Natural killer cell (primary cell): ENCODE measurements around the gene PIP5K1B. TPM values are rescaled to one million over a fixed set of nuclear protein-coding genes. Genes with fewer than 3 reads are reported as not detected.

Source experiments
- ATAC-seq, 3 donors: fragments of 150-1000 bp in 2 of 3; fragments of 200-7000 bp in 1 of 3; cut with Tn5 transposase; 1 replicate in 1 of 3; 2 replicates in 2 of 3; pipeline ENCODE4 v1.10.0; 2021; ENCODE audit warnings: mild to moderate bottlenecking in 2 of 3, moderate library complexity in 2 of 3
- DNase-seq, 2 donors: peaks; one replicate each; pipeline versions ENCODE4 v3.0.0 to v3.0.0-alpha.2; 2013 to 2021; ENCODE audit warnings: mixed read lengths in 1 of 2
- H3K27ac ChIP-seq: one replicate; pipeline ENCODE4 v1.5.1; 2013; ENCODE audit warnings: mild to moderate bottlenecking, low read length
- H3K27me3 ChIP-seq: one replicate; pipeline ENCODE4 v1.6.1; 2013; ENCODE audit warnings: low read length; ENCODE audit not compliant: control insufficient read depth, insufficient read depth
- H3K36me3 ChIP-seq: one replicate; pipeline ENCODE4 v1.6.1; 2013; ENCODE audit warnings: low read length; ENCODE audit not compliant: control insufficient read depth, insufficient read depth
- H3K4me1 ChIP-seq: one replicate; pipeline ENCODE4 v1.6.1; 2013; ENCODE audit warnings: low read length; ENCODE audit not compliant: control insufficient read depth, insufficient read depth
- H3K4me3 ChIP-seq: one replicate; pipeline ENCODE4 v1.5.1; 2013; ENCODE audit warnings: low read length
- H3K9me3 ChIP-seq: one replicate; pipeline ENCODE4 v1.6.1; 2013; ENCODE audit warnings: low read length; ENCODE audit not compliant: control insufficient read depth, insufficient read depth
- H3K27ac Mint-ChIP-seq, 2 donors: one replicate each; pipeline ENCODE4 v1.8.0; 2022; ENCODE audit warnings: mild to moderate bottlenecking in 2 of 2, mixed read lengths in 2 of 2, moderate library complexity in 1 of 2
- H3K27me3 Mint-ChIP-seq, 2 donors: one replicate each; pipeline ENCODE4 v1.8.0; 2022; ENCODE audit warnings: low read depth in 2 of 2, mixed read lengths in 2 of 2
- H3K36me3 Mint-ChIP-seq: one replicate; pipeline ENCODE4 v1.8.0; 2022; ENCODE audit warnings: mixed read lengths
- H3K4me1 Mint-ChIP-seq, 2 donors: one replicate each; pipeline ENCODE4 v1.8.0; 2022; ENCODE audit warnings: mixed read lengths in 2 of 2
- H3K4me3 Mint-ChIP-seq: one replicate; pipeline ENCODE4 v1.8.0; 2022; ENCODE audit warnings: mild to moderate bottlenecking, moderate library complexity, mixed read lengths
- H3K9me3 Mint-ChIP-seq, 2 donors: one replicate each; pipeline ENCODE4 v1.8.0; 2022; ENCODE audit warnings: mixed read lengths in 2 of 2
- WGBS: methylation state at CpG from one replicate; pipeline ENCODE4 v1.1.7; 2013; ENCODE audit warnings: missing lambda C conversion rate; ENCODE audit not compliant: insufficient coverage; 5-methylcytosine and 5-hydroxymethylcytosine counted together
- intact Hi-C: fragments of 100-400 bp; cut with micrococcal nuclease; formaldehyde crosslinking; loops from one replicate; pipeline ENCODE4 v1.14.2; 2022
- total RNA-seq, 4 donors: library from RNA; stranded (reverse); fragments of 120-200 nt in 1 of 4; gene quantifications; one replicate each; pipeline versions ENCODE4 v1.2.3 to v1.2.4, GENCODE V29; 2013 to 2022
- TF ChIP-seq, protein P1 (sequence below): fragments of 200-600 bp; IDR thresholded peaks from one replicate; pipeline ENCODE4 v1.8.0; 2022; ENCODE audit warnings: antibody characterized with exemption

Gene PIP5K1B
- total RNA-seq, 3 donors from 2014 or later (not counting 1 experiment from before 2014, with no cell fraction given): 0.73 to 3.4 (median 1.3) TPM

DNA sequence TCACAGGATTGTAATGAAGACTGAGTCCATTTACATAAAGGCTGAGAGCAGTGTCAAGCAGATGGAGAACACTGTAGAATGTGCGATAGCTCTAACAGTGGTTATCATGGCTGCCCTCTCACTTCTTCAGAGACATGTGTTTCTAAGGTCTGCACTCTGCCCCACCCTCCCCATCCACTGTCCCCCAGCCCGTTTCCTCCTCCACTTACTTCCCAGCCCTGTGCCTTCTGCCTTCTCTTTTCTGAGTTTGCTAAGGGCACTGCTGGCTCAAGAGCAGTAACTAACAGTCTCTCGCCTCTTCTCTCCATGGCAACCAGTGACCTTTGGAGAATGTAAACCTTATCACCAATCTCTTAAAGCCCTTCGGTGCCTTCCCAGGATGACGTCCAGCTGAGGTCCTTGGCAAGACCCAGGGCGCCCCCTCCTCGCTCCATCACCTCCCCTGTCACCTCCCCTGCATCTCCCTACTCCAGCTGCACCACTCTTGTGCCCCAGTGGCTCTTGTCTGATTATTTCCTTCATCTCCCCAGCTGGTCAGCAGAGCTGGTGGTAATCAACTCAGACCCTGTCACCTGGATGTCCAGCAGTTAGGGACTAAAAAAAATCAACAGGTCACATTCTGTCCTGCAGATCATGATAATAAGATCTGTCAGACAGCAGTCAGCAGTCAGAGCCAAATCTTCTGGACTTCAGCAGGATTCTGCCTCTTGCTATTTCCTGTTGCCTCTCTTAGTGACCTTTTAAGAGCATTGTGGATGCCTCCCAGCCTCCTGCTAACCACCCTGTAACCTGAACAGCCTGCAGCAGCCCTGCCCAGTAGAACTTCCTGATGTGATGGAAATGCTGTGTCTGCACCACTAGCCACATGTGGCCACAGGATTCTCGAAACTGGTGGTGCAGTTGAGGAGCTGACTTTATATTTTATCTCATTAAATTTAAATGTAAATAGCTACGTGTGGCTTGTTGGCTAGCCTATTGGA lies 339.5 kb downstream of the PIP5K1B start:
- ATAC-seq: peak in 1 of 3 donors; percentile 39
- intact Hi-C loops: no loop called here
- Mint-ChIP-seq H3K4me3 (no peak overlapping the region), H3K27ac (peak overlapping the region; percentile 46 to 70), H3K36me3 (no peaks in the 10 kb centered on the region), H3K4me1 (peaks cover 30 to 44% of the 10 kb centered on the region in 2 donors), H3K27me3 (no peaks in the 10 kb centered on the region), H3K9me3 (no peaks in the 10 kb centered on the region)
- Histone ChIP-seq H3K4me1 (peaks cover 18% of the 10 kb centered on the region), H3K27me3 (no peaks in the 10 kb centered on the region), H3K27ac (no peak overlapping the region), H3K36me3 (peaks cover 17% of the 10 kb centered on the region), H3K9me3 (no peaks in the 10 kb centered on the region), H3K4me3 (no peak overlapping the region)
- DNase-seq: no peak
- WGBS: 85% methylated on average over 7 of the region's 9 CpGs
- TF ChIP-seq, protein P1, sequence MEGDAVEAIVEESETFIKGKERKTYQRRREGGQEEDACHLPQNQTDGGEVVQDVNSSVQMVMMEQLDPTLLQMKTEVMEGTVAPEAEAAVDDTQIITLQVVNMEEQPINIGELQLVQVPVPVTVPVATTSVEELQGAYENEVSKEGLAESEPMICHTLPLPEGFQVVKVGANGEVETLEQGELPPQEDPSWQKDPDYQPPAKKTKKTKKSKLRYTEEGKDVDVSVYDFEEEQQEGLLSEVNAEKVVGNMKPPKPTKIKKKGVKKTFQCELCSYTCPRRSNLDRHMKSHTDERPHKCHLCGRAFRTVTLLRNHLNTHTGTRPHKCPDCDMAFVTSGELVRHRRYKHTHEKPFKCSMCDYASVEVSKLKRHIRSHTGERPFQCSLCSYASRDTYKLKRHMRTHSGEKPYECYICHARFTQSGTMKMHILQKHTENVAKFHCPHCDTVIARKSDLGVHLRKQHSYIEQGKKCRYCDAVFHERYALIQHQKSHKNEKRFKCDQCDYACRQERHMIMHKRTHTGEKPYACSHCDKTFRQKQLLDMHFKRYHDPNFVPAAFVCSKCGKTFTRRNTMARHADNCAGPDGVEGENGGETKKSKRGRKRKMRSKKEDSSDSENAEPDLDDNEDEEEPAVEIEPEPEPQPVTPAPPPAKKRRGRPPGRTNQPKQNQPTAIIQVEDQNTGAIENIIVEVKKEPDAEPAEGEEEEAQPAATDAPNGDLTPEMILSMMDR: no peak

DNA sequence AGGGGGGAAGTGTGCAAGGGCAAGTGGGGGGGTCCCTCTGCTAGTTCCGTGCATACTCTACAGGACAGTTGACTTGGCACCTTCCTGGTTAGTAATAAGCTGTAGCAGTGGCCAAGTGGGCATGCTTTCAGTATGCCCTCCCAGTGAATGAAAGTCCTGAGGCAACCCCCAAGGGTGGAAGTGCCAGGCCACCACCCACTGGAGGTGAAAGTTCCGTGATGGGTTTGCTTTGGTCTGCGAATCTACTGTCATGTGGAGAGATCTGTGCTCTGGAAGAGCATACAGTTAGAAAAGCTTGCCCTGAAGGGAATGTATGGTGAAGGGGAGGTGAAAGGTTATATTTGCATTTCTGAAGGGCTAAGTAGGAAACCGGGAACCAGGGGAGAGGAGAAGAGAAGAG lies 340.8 kb downstream of the PIP5K1B start:
- WGBS: 84% methylated on average over 4 of the region's 4 CpGs

DNA sequence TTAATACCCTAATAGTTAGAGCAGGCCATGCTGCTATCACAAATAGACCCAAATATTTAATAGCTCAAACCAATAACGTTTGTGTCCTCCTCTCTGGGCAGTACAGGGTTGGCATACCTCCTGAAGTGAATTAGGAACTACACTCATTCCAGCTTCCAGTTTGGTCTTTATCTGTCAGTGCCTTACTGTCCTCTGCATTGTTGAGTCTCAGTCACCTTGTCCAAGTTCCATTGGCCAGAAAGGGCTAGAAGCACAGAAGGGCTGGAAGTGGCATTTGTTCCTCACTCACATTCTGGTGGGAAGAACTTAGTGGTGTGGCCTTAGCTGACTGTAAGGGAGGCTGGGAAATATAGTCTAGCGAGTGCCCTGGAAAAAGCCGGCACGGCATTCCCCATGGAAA lies 341.7 kb downstream of the PIP5K1B start:
- no peaks in the 10 kb centered on the region for H3K27me3 ChIP-seq
- Mint-ChIP-seq H3K27me3 (no peaks in the 10 kb centered on the region), H3K27ac (no peak overlapping the region), H3K4me3 (no peak overlapping the region), H3K4me1 (peaks cover 30 to 39% of the 10 kb centered on the region in 2 donors), H3K9me3 (no peaks in the 10 kb centered on the region), H3K36me3 (no peaks in the 10 kb centered on the region)
- no peak overlapping the region for H3K27ac ChIP-seq
- DNase-seq (no peak), ATAC-seq (no peak)
- no peak overlapping the region for H3K4me3 ChIP-seq
- intact Hi-C loops: no loop called here
- WGBS: 57% methylated on average over 4 of the region's 4 CpGs
- peaks cover 23% of the 10 kb centered on the region for H3K36me3 ChIP-seq
- peaks cover 18% of the 10 kb centered on the region for H3K4me1 ChIP-seq
- H3K9me3 ChIP-seq: no peaks in the 10 kb centered on the region
- TF ChIP-seq, protein P1: no peak

More for the DNA sequence above, 340.8 kb downstream of the PIP5K1B start:
- DNase-seq (no peak), ATAC-seq (no peak)
- Histone ChIP-seq H3K36me3 (peaks cover 21% of the 10 kb centered on the region), H3K4me3 (no peak overlapping the region), H3K4me1 (peaks cover 18% of the 10 kb centered on the region), H3K27ac (no peak overlapping the region), H3K27me3 (no peaks in the 10 kb centered on the region), H3K9me3 (no peaks in the 10 kb centered on the region)
- intact Hi-C loops: no loop called here
- no peaks in the 10 kb centered on the region for H3K27me3 Mint-ChIP-seq
- peak overlapping the region in 1 of 2 donors; percentile 8 for H3K27ac Mint-ChIP-seq
- TF ChIP-seq, protein P1: no peak
- H3K36me3 Mint-ChIP-seq: no peaks in the 10 kb centered on the region
- H3K9me3 Mint-ChIP-seq: no peaks in the 10 kb centered on the region
- H3K4me1 Mint-ChIP-seq: peaks cover 30 to 44% of the 10 kb centered on the region in 2 donors
- no peak overlapping the region for H3K4me3 Mint-ChIP-seq
